Tibial nerve (tissue), 4 donors: Measurements from ENCODE around the gene CISTR.

Source experiments
- CTCF ChIP-seq, 5 experiments: fragments of 200-600 bp in 3 of 5; fragments of 450-650 bp in 2 of 5; sonication (generic) in 3 of 5; IDR thresholded peaks; one replicate each; pipeline ENCODE4 v1.5.1; 2016 to 2019; ENCODE audit warnings: antibody characterized with exemption in 5 of 5, mild to moderate bottlenecking in 3 of 5, moderate library complexity in 2 of 5
- EP300 ChIP-seq, 2 donors: sonication (generic); formaldehyde crosslinking; IDR thresholded peaks; one replicate each; pipeline ENCODE4 v1.6.1; 2017; ENCODE audit warnings: antibody characterized with exemption in 2 of 2, mild to moderate bottlenecking in 1 of 2

DNA sequence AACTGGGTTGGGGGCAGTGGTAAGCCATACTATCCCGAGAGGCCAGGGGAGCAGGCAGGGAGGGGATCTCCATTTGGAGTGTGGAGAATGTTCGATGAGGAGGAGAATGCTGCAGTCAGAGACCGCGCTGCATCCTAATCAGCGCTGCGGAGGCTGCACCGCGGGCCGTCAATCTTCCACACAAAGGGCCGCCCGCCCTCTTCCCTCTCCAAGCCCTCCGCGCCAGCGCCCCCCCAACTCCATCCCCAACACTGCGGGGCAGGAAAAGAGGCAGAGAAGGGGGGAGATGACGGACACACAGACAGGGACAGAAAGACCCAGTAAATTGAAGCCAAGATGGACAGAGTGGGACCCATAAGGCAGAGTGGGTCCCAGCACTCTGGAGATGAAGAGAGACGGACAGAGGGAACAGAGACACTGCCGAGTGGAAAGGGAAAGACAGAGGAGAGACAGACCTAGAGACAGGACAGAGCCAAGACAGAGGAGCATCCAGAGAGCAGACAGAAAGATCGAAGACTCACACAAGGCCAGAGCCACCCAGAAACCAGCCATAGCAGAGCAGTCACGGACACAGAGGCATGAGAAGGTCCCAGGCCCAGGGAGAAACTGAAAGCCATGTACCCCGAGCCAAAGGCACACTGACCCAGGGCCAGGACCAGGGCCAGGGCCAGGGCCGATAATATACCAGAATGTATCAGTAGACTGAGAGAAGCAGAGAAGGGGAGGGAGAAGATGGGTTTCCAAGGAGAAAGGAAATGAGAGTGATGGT is 3.5 kb downstream of the CISTR start:
- TF ChIP-seq EP300 (IDR thresholded peaks at IDR 0.05) (no peak), CTCF (IDR thresholded peaks at IDR 0.05) (no peak)
